Fibroblast of lung (primary cell): ENCODE data around the gene SUFU. TPM values are rescaled to one million over a fixed set of nuclear protein-coding genes. Genes with fewer than 3 reads are reported as not detected.

Experiments used
- DNase-seq, 2 donors: peaks; one replicate each; pipeline versions ENCODE4 v3.0.0 to v3.0.0-alpha.2; 2010; ENCODE audit warnings: low read depth in 2 of 2
- H2AFZ ChIP-seq: 2 replicates; pipeline ENCODE4 v1.5.1; 2012; ENCODE audit warnings: low read length, control low read depth, inconsistent platforms
- H3K27ac ChIP-seq: 2 replicates; pipeline ENCODE4 v1.5.1; 2011; ENCODE audit warnings: low read length, control low read depth; ENCODE audit not compliant: insufficient read depth
- H3K27me3 ChIP-seq: 2 replicates; pipeline ENCODE4 v1.5.1; 2011; ENCODE audit warnings: mild to moderate bottlenecking, low read length; ENCODE audit not compliant: control insufficient read depth, insufficient read depth
- H3K36me3 ChIP-seq: 2 replicates; pipeline ENCODE4 v1.5.1; 2011; ENCODE audit warnings: low read length; ENCODE audit not compliant: control insufficient read depth, insufficient read depth
- H3K4me1 ChIP-seq: 2 replicates; pipeline ENCODE4 v1.5.1; 2011; ENCODE audit warnings: low read length; ENCODE audit not compliant: control insufficient read depth, insufficient read depth; ENCODE audit errors: extremely low read depth
- H3K4me2 ChIP-seq: 2 replicates; pipeline ENCODE4 v1.5.1; 2011; ENCODE audit warnings: low read length, control low read depth; ENCODE audit not compliant: insufficient read depth; ENCODE audit errors: extremely low read depth
- H3K4me3 ChIP-seq, 4 experiments: fragments of 200-600 bp in 1 of 4; sonication (generic) in 1 of 4; replicated peaks in 1 of 4; 2 replicates each; pipeline ENCODE4 v1.5.1; 2011 to 2016; ENCODE audit warnings: low read length in 4 of 4, low read depth in 3 of 4, mild to moderate bottlenecking in 3 of 4, control low read depth in 2 of 4, inconsistent platforms in 1 of 4, mixed read lengths in 1 of 4; ENCODE audit not compliant: insufficient read depth in 1 of 4; ENCODE audit errors: control extremely low read depth in 1 of 4
- H3K79me2 ChIP-seq: 2 replicates; pipeline ENCODE4 v1.5.1; 2012; ENCODE audit warnings: mild to moderate bottlenecking, low read length, inconsistent platforms; ENCODE audit not compliant: control insufficient read depth, insufficient read depth
- H3K9ac ChIP-seq: 2 replicates; pipeline ENCODE4 v1.5.1; 2011; ENCODE audit warnings: mild to moderate bottlenecking, low read length, control low read depth; ENCODE audit not compliant: insufficient read depth
- H3K9me3 ChIP-seq: 2 replicates; pipeline ENCODE4 v1.5.1; 2012; ENCODE audit warnings: low read depth, low read length; ENCODE audit not compliant: control insufficient read depth, insufficient read depth
- H4K20me1 ChIP-seq: 2 replicates; pipeline ENCODE4 v1.5.1; 2011; ENCODE audit warnings: low read length; ENCODE audit not compliant: control insufficient read depth, insufficient read depth; ENCODE audit errors: extremely low read depth
- EZH2 ChIP-seq: IDR thresholded peaks from 2 replicates; pipeline ENCODE4 v1.5.1; 2012; ENCODE audit warnings: low read length, control low read depth, mild to moderate bottlenecking; ENCODE audit errors: missing control alignments
- polyA plus RNA-seq, 2 donors: library from polyadenylated mRNA; depleted of rRNA in 1 of 2; stranded (reverse) in 1 of 2; unstranded in 1 of 2; fragments of >200 nt; gene quantifications; 2 replicates each; pipeline ENCODE4 v1.2.1, GENCODE V29; 2011 to 2012; ENCODE audit warnings: missing spikeins in 1 of 2
- total RNA-seq: library from RNA; depleted of rRNA; stranded (reverse); fragments of >200 nt; gene quantifications from 2 replicates; pipeline ENCODE4 v1.2.1, GENCODE V29; 2014
- TF ChIP-seq, protein P1 (sequence below), 2 donors: IDR thresholded peaks in 1 of 2; conservative IDR thresholded peaks in 1 of 2; 1 replicate in 1 of 2; 2 replicates in 1 of 2; pipeline ENCODE4 v1.5.1; 2011 to 2012; ENCODE audit warnings: low read length in 2 of 2, control low read depth in 1 of 2, inconsistent platforms in 1 of 2, low read depth in 1 of 2, mild to moderate bottlenecking in 1 of 2

Gene SUFU
- total and polyA plus RNA-seq, 2 donors (not counting 1 experiment from before 2014, with no cell fraction given): 4.3 to 5.6 TPM

DNA sequence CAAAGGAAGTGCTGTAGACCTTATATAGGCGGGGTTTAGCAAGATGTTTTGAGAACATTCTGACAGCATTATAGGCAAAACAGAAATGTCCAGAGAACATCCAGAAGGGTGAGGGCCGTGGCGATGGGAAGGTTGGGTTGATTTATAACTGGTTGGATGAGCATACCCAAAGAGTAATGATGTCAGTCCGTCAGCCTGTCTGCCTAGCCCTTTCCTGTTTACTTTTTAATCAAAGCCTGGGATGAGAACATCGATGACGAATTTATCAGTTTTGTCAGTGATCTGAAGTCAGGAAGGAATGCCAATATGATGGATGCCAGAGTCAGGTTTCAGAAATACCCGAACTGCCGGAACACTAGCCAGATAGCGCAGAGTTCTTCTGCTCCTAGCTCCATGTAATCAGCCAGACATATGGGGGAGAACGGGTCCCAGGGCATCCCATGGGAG, 106.7 kb downstream of the SUFU start:
- no peak for DNase-seq
- no peak overlapping the region for H3K27ac ChIP-seq
- no peaks in the 10 kb centered on the region for H4K20me1 ChIP-seq

DNA sequence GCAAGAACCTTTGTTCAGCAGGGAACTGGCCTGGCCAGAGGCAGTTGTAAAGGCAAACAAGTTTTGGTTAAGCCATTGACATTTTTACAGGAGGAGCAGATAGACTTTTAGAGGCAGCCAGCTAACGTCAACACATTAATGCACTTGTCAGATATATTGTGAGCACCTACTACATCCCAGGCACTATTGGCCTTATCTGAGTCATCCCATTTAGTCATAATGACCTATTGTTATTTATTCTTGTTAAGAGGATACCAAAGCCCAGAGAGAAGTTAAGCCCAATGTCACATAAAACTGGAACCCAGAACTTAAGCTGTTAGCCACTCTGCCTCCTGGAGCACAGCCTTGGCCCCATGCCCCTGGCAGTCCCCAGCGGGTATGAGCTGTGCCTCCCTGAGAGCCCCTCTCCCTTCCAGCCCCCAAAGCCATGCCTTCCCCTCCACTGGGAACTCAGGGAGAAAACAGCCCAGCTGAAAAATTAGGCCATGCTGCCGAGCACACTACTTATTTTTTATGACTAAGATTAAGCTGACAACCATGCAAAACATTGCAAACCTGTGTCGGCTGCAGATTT, 107.8 kb downstream of the SUFU start:
- no peaks in the 10 kb centered on the region for H3K79me2 ChIP-seq
- no peak overlapping the region for H3K27ac ChIP-seq
- no peak overlapping the region for H3K4me3 ChIP-seq
- H4K20me1 ChIP-seq: no peaks in the 10 kb centered on the region
- peak in 1 of 2 donors; percentile 67 for DNase-seq
- H3K27me3 ChIP-seq: no peaks in the 10 kb centered on the region
- H3K9me3 ChIP-seq: no peaks in the 10 kb centered on the region
- no peak overlapping the region for H2AFZ ChIP-seq
- peaks cover 4% of the 10 kb centered on the region for H3K36me3 ChIP-seq
- TF ChIP-seq EZH2: no peak
- TF ChIP-seq, protein P1, sequence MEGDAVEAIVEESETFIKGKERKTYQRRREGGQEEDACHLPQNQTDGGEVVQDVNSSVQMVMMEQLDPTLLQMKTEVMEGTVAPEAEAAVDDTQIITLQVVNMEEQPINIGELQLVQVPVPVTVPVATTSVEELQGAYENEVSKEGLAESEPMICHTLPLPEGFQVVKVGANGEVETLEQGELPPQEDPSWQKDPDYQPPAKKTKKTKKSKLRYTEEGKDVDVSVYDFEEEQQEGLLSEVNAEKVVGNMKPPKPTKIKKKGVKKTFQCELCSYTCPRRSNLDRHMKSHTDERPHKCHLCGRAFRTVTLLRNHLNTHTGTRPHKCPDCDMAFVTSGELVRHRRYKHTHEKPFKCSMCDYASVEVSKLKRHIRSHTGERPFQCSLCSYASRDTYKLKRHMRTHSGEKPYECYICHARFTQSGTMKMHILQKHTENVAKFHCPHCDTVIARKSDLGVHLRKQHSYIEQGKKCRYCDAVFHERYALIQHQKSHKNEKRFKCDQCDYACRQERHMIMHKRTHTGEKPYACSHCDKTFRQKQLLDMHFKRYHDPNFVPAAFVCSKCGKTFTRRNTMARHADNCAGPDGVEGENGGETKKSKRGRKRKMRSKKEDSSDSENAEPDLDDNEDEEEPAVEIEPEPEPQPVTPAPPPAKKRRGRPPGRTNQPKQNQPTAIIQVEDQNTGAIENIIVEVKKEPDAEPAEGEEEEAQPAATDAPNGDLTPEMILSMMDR (conservative IDR thresholded peaks at IDR 0.05 in 1 of 2, IDR thresholded peaks at IDR 0.05 in 1 of 2; ENCODE audit: low read depth in 1 of 2, low read length in 2 of 2): no peak
- H3K4me1 ChIP-seq: peaks cover 18% of the 10 kb centered on the region
- no peak overlapping the region for H3K4me2 ChIP-seq
- H3K9ac ChIP-seq: no peak overlapping the region

More for the DNA sequence above, 106.7 kb downstream of the SUFU start:
- H3K79me2 ChIP-seq: no peaks in the 10 kb centered on the region
- H2AFZ ChIP-seq: no peak overlapping the region
- no peak for TF ChIP-seq EZH2
- TF ChIP-seq, protein P1 (conservative IDR thresholded peaks at IDR 0.05 in 1 of 2, IDR thresholded peaks at IDR 0.05 in 1 of 2; ENCODE audit: low read depth in 1 of 2, low read length in 2 of 2): no peak
- H3K4me2 ChIP-seq: no peak overlapping the region
- H3K4me1 ChIP-seq: peaks cover 10% of the 10 kb centered on the region
- peaks cover 3% of the 10 kb centered on the region for H3K36me3 ChIP-seq
- H3K9ac ChIP-seq: no peak overlapping the region
- no peaks in the 10 kb centered on the region for H3K9me3 ChIP-seq
- H3K27me3 ChIP-seq: no peaks in the 10 kb centered on the region
- no peak overlapping the region for H3K4me3 ChIP-seq

DNA sequence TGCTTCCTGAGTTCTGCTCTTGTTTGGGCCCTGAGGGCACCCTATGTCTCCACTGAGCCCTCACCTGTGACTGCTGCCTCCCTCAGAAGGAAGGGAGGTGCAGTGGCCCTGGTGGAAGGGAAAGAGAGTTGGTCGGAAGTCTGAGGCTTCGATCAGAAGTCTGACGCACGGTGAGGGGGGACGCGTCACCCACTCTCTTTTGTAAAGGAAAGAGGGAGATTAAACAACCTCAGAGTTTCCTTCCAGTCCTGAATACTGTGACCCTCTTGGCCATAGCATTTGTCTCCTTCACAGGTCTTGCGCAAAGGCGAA, 109.1 kb downstream of the SUFU start:
- no peaks in the 10 kb centered on the region for H3K79me2 ChIP-seq
- H3K4me2 ChIP-seq: no peak overlapping the region
- no peak overlapping the region for H3K27ac ChIP-seq
- H3K4me1 ChIP-seq: peaks cover 20% of the 10 kb centered on the region
- no peak overlapping the region for H3K4me3 ChIP-seq
- no peak for DNase-seq
- H2AFZ ChIP-seq: no peak overlapping the region
- H3K27me3 ChIP-seq: no peaks in the 10 kb centered on the region
- TF ChIP-seq, protein P1 (conservative IDR thresholded peaks at IDR 0.05 in 1 of 2, IDR thresholded peaks at IDR 0.05 in 1 of 2; ENCODE audit: low read depth in 1 of 2, low read length in 2 of 2): no peak
- TF ChIP-seq EZH2: no peak
- H4K20me1 ChIP-seq: no peaks in the 10 kb centered on the region
- H3K9me3 ChIP-seq: no peaks in the 10 kb centered on the region
- no peak overlapping the region for H3K9ac ChIP-seq
- peaks cover 7% of the 10 kb centered on the region for H3K36me3 ChIP-seq
